Colonic mucosa (tissue), 4 donors: ENCODE measurements around the gene TENM3. TPM values are rescaled to one million over a fixed set of nuclear protein-coding genes. Genes with fewer than 3 reads are reported as not detected.

Experiments used
- DNase-seq: peaks from one replicate; pipeline ENCODE4 v3.0.0-alpha.2; 2020
- H3K27ac ChIP-seq: fragments of 200-600 bp; one replicate; pipeline ENCODE4 v1.8.0; 2021
- H3K27me3 ChIP-seq: fragments of 200-600 bp; one replicate; pipeline ENCODE4 v1.8.0; 2021
- H3K36me3 ChIP-seq: fragments of 200-600 bp; one replicate; pipeline ENCODE4 v1.8.0; 2021
- H3K4me1 ChIP-seq: fragments of 200-600 bp; one replicate; pipeline ENCODE4 v1.8.0; 2021; ENCODE audit warnings: mild to moderate bottlenecking
- H3K4me3 ChIP-seq: fragments of 200-600 bp; one replicate; pipeline ENCODE4 v1.8.0; 2021
- H3K9ac ChIP-seq, 2 donors: one replicate each; pipeline ENCODE4 v1.7.0; 2013; ENCODE audit warnings: control low read depth in 2 of 2, low read depth in 2 of 2, low read length in 2 of 2
- H3K9me3 ChIP-seq: fragments of 200-600 bp; one replicate; pipeline ENCODE4 v1.8.0; 2021
- CTCF ChIP-seq: fragments of 200-600 bp; IDR thresholded peaks from one replicate; pipeline ENCODE4 v1.8.0; 2022; ENCODE audit warnings: antibody characterized with exemption, mild to moderate bottlenecking
- intact Hi-C: fragments of 100-400 bp; cut with DNase I; formaldehyde crosslinking; loops from one replicate; pipeline ENCODE4 v1.14.1; 2022
- total RNA-seq, 2 donors: library from RNA; stranded (reverse); fragmentation: NEBNext Ultra II Directional in 1 of 2; extraction: Animal tissue kit (Norgen Biotek cat#: 25700) in 1 of 2; gene quantifications; one replicate each; pipeline ENCODE4 v1.2.1, GENCODE V29; 2021
- donor health status: healthy.
- donor health status: DM: no; HTN: no; CAD: no.
- donor health status: DM: no; HTN: no; CAD: no.

The TENM3 gene
- total RNA-seq, 2 donors from 2014 or later = 0.32 to 1.6 TPM

- intact Hi-C loops = no loop called here
- no peak overlapping the region for H3K4me3 ChIP-seq
- no peak for TF ChIP-seq CTCF
- H3K27ac ChIP-seq = no peak overlapping the region
- H3K27me3 ChIP-seq = no peaks in the 10 kb centered on the region
- no peaks in the 10 kb centered on the region for H3K4me1 ChIP-seq
- no peaks in the 10 kb centered on the region for H3K36me3 ChIP-seq
- H3K9me3 ChIP-seq = no peaks in the 10 kb centered on the region
- H3K9ac ChIP-seq = no peak overlapping the region
- DNase-seq = no peak
Observed at GRCh38 chr4:182730791-182731190, 487.6 kb downstream of the TENM3 start.

- intact Hi-C loops = no loop called here
- H3K4me3 ChIP-seq = no peak overlapping the region
- no peaks in the 10 kb centered on the region for H3K27me3 ChIP-seq
- no peak overlapping the region for H3K9ac ChIP-seq
- TF ChIP-seq CTCF = no peak
- no peak for DNase-seq
- no peak overlapping the region for H3K27ac ChIP-seq
- no peaks in the 10 kb centered on the region for H3K36me3 ChIP-seq
- no peaks in the 10 kb centered on the region for H3K4me1 ChIP-seq
- no peaks in the 10 kb centered on the region for H3K9me3 ChIP-seq
Observed at GRCh38 chr4:182736207-182736606, 493.0 kb downstream of the TENM3 start.

- intact Hi-C loops = no loop called here
- no peaks in the 10 kb centered on the region for H3K4me1 ChIP-seq
- H3K27ac ChIP-seq = no peak overlapping the region
- no peaks in the 10 kb centered on the region for H3K36me3 ChIP-seq
- H3K9ac ChIP-seq = no peak overlapping the region
- H3K27me3 ChIP-seq = no peaks in the 10 kb centered on the region
- TF ChIP-seq CTCF = no peak
- H3K4me3 ChIP-seq = no peak overlapping the region
- H3K9me3 ChIP-seq = no peaks in the 10 kb centered on the region
- no peak for DNase-seq
Observed at GRCh38 chr4:182738283-182739047, 495.3 kb downstream of the TENM3 start.

DNA sequence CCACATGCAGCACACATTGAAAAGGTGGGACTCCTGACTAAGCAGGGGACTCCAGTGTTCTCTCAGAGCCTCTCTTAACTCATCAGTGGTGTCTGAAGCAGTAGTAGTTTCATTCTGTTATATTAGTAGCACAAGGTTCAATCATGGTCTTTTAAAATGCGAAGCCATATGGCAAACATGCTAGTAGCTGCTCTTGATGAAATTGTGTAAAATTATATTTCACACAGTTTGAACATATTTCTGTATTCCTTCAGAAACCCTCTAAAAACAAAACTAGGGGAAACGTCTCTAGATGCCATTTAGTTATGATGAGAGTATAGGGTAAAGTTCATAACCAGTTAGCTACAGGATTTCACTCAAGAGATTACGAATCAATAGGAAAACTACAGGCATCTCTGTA, 497.1 kb downstream of the TENM3 start:
- Histone ChIP-seq H3K9me3 (no peaks in the 10 kb centered on the region), H3K27ac (no peak overlapping the region), H3K9ac (no peak overlapping the region), H3K27me3 (no peaks in the 10 kb centered on the region), H3K36me3 (no peaks in the 10 kb centered on the region), H3K4me3 (no peak overlapping the region), H3K4me1 (no peaks in the 10 kb centered on the region)
- intact Hi-C loops = no loop called here
- no peak for TF ChIP-seq CTCF
- no peak for DNase-seq

- no peak for TF ChIP-seq CTCF
- Histone ChIP-seq H3K4me1 (no peaks in the 10 kb centered on the region), H3K27me3 (no peaks in the 10 kb centered on the region), H3K9ac (no peak overlapping the region), H3K27ac (no peak overlapping the region), H3K4me3 (no peak overlapping the region), H3K9me3 (no peaks in the 10 kb centered on the region), H3K36me3 (no peaks in the 10 kb centered on the region)
- DNase-seq = no peak
- intact Hi-C loops = no loop called here
Observed at GRCh38 chr4:182741054-182741453, 497.9 kb downstream of the TENM3 start.
